SK-N-SH treated with all-trans-retinoic acid at 6 μM for 48 hours (cell line): ENCODE measurements around the gene ESYT1.

Experiments
- ATAC-seq: fragments of 200-7000 bp; cut with Tn5 transposase; 3 replicates; pipeline ENCODE4 v1.9.1; 2020; ENCODE audit warnings: mild to moderate bottlenecking, moderate library complexity
- ARNTL ChIP-seq: fragments of 450-650 bp; formaldehyde crosslinking; IDR thresholded peaks from 2 replicates; pipeline ENCODE4 v1.5.0; 2020; ENCODE audit warnings: low read depth, mild to moderate bottlenecking, moderate library complexity, borderline replicate concordance
- BACH2 ChIP-seq: fragments of 250-450 bp; sonication (Bioruptor Pico); IDR thresholded peaks from 2 replicates; pipeline ENCODE4 v1.9.0; 2021; ENCODE audit warnings: mild to moderate bottlenecking, borderline replicate concordance
- CREB5 ChIP-seq: fragments of 250-450 bp; sonication (Bioruptor Pico); IDR thresholded peaks from 2 replicates; pipeline ENCODE4 v1.5.1; 2020; ENCODE audit warnings: low read depth, mild to moderate bottlenecking, moderate library complexity
- CSDC2 ChIP-seq: fragments of 250-450 bp; sonication (Bioruptor Pico); IDR thresholded peaks from 2 replicates; pipeline ENCODE4 v1.5.0; 2020; ENCODE audit warnings: mild to moderate bottlenecking, moderate library complexity
- ESRRG ChIP-seq: fragments of 250-450 bp; sonication (Bioruptor Pico); IDR thresholded peaks from 2 replicates; pipeline ENCODE4 v1.6.1; 2021; ENCODE audit warnings: mild to moderate bottlenecking
- GLIS3 ChIP-seq: fragments of 250-450 bp; sonication (Bioruptor Pico); IDR thresholded peaks from 2 replicates; pipeline ENCODE4 v1.5.0; 2020; ENCODE audit warnings: mild to moderate bottlenecking, moderate library complexity
- ISL1 ChIP-seq: fragments of 250-450 bp; sonication (Bioruptor Pico); IDR thresholded peaks from 2 replicates; pipeline ENCODE4 v2.1.2; 2022; ENCODE audit warnings: mild to moderate bottlenecking, moderate library complexity
- OSR1 ChIP-seq: fragments of 250-450 bp; sonication (Bioruptor Pico); IDR thresholded peaks from 2 replicates; pipeline ENCODE4 v1.8.0; 2022; ENCODE audit warnings: moderate library complexity, mild to moderate bottlenecking, inconsistent platforms
- PATZ1 ChIP-seq: fragments of 250-450 bp; sonication (Bioruptor Pico); IDR thresholded peaks from 2 replicates; pipeline ENCODE4 v1.8.0; 2020; ENCODE audit warnings: mild to moderate bottlenecking, moderate library complexity, borderline replicate concordance
- PPARA ChIP-seq: fragments of 250-450 bp; sonication (Bioruptor Pico); IDR thresholded peaks from 2 replicates; pipeline ENCODE4 v1.5.0; 2020; ENCODE audit warnings: mild to moderate bottlenecking, borderline replicate concordance
- RARB ChIP-seq: fragments of 250-450 bp; sonication (Bioruptor Pico); IDR thresholded peaks from 2 replicates; pipeline ENCODE4 v1.8.0; 2021; ENCODE audit warnings: mild to moderate bottlenecking, moderate library complexity
- SNAI2 ChIP-seq: fragments of 250-450 bp; sonication (Bioruptor Pico); IDR thresholded peaks from 2 replicates; pipeline ENCODE4 v1.5.0; 2020; ENCODE audit warnings: mild to moderate bottlenecking, moderate library complexity
- TOX ChIP-seq: fragments of 250-450 bp; sonication (Bioruptor Pico); IDR thresholded peaks from 2 replicates; pipeline ENCODE4 v1.8.0; 2021; ENCODE audit warnings: mild to moderate bottlenecking, moderate library complexity, borderline replicate concordance
- TSHZ2 ChIP-seq: fragments of 250-450 bp; sonication (Bioruptor Pico); IDR thresholded peaks from 2 replicates; pipeline ENCODE4 v1.5.0; 2020; ENCODE audit warnings: mild to moderate bottlenecking, moderate library complexity
- ZC3H10 ChIP-seq: fragments of 250-450 bp; sonication (Bioruptor Pico); IDR thresholded peaks from 2 replicates; pipeline ENCODE4 v1.5.1; 2021; ENCODE audit warnings: mild to moderate bottlenecking, moderate library complexity
- ZFP3 ChIP-seq: fragments of 250-450 bp; sonication (Bioruptor Pico); IDR thresholded peaks from 2 replicates; pipeline ENCODE4 v1.5.0; 2020; ENCODE audit warnings: mild to moderate bottlenecking, moderate library complexity
- ZFP30 ChIP-seq: fragments of 450-650 bp; formaldehyde crosslinking; IDR thresholded peaks from 2 replicates; pipeline ENCODE4 v1.5.0; 2022; ENCODE audit warnings: mild to moderate bottlenecking, moderate library complexity
- ZNF565 ChIP-seq: fragments of 450-650 bp; formaldehyde crosslinking; conservative IDR thresholded peaks from 2 replicates; pipeline ENCODE4 v1.5.0; 2020; ENCODE audit warnings: low read depth, mild to moderate bottlenecking, moderate library complexity
- ZNF70 ChIP-seq: fragments of 450-650 bp; formaldehyde crosslinking; IDR thresholded peaks from 2 replicates; pipeline ENCODE4 v1.5.0; 2020; ENCODE audit warnings: mild to moderate bottlenecking, moderate library complexity
- ZNF8 ChIP-seq: fragments of 450-650 bp; formaldehyde crosslinking; IDR thresholded peaks from 2 replicates; pipeline ENCODE4 v1.5.0; 2020; ENCODE audit warnings: mild to moderate bottlenecking, moderate library complexity

The ESYT1 gene

GRCh38 chr12:56082382-56082781, 45.7 kb upstream of the ESYT1 start (continued):
- TF ChIP-seq TSHZ2, result no peak
- TF ChIP-seq OSR1 (CRISPR knock-in tag), result no peak
- no peak for TF ChIP-seq SNAI2 (CRISPR knock-in tag)
- TF ChIP-seq, all 23 proteins: peak for 0

GRCh38 chr12:56082967-56083366, 45.1 kb upstream of the ESYT1 start:
- TF ChIP-seq ZNF8, result no peak
- no peak for TF ChIP-seq ZFP30 (CRISPR knock-in tag)
- TF ChIP-seq BACH2, result no peak
- TF ChIP-seq ZC3H10 (CRISPR knock-in tag), result no peak
- TF ChIP-seq OSR1 (CRISPR knock-in tag), result no peak
- no peak for TF ChIP-seq CREB5 (CRISPR knock-in tag)
- no peak for TF ChIP-seq SNAI2 (CRISPR knock-in tag)
- no peak for TF ChIP-seq ZNF70
- no peak for TF ChIP-seq ISL1 (CRISPR knock-in tag)
- no peak for TF ChIP-seq GLIS3 (CRISPR knock-in tag)
- no peak for TF ChIP-seq PPARA (CRISPR knock-in tag)
- ATAC-seq, result no peak

GRCh38 chr12:56084958-56085543, 43.0 kb upstream of the ESYT1 start:
- peak; percentile 42; the same call in 2 of the 3 replicates for ATAC-seq
- TF ChIP-seq TOX (CRISPR knock-in tag) (no peak), ARNTL (CRISPR knock-in tag) (no peak), ZFP3 (CRISPR knock-in tag) (no peak), RARB (CRISPR knock-in tag) (no peak)

GRCh38 chr12:56086096-56086495, 42.0 kb upstream of the ESYT1 start:
- TF ChIP-seq ZNF565 (CRISPR knock-in tag) (no peak), BACH2 (no peak), CREB5 (CRISPR knock-in tag) (no peak), ESRRG (no peak), GLIS3 (CRISPR knock-in tag) (no peak), TSHZ2 (no peak), OSR1 (CRISPR knock-in tag) (no peak), ARNTL (CRISPR knock-in tag) (no peak), PPARA (CRISPR knock-in tag) (no peak), ZFP30 (CRISPR knock-in tag) (no peak), ISL1 (CRISPR knock-in tag) (no peak), CSDC2 (CRISPR knock-in tag) (no peak), ZC3H10 (CRISPR knock-in tag) (no peak), PATZ1 (CRISPR knock-in tag) (no peak), ZNF8 (no peak)
- no peak for ATAC-seq
